K562 (cell line): ENCODE measurements around the gene PLP2. TPM values are rescaled to one million over a fixed set of nuclear protein-coding genes. Genes with fewer than 3 reads are reported as not detected.

ENCODE experiments used
- ETV6 ChIP-seq, 3 experiments: fragments of 150-350 bp in 1 of 3; sonication (generic) in 1 of 3; formaldehyde crosslinking in 1 of 3; IDR thresholded peaks; 2 replicates each; pipeline versions ENCODE4 v1.6.1 to v1.8.0; 2014 to 2022; ENCODE audit warnings: borderline replicate concordance in 2 of 3, low read depth in 2 of 3, antibody characterized with exemption in 1 of 3, low read length in 1 of 3, mild to moderate bottlenecking in 1 of 3, missing genetic modification reagents in 1 of 3
- FOXA3 ChIP-seq, 2 experiments: fragments of 450-650 bp in 1 of 2; sonication (generic) in 1 of 2; formaldehyde crosslinking; IDR thresholded peaks in 1 of 2; conservative IDR thresholded peaks in 1 of 2; 2 replicates each; pipeline versions ENCODE4 v1.4.0 to v1.8.0; 2020 to 2022; ENCODE audit warnings: mild to moderate bottlenecking in 2 of 2, missing genetic modification reagents in 1 of 2
- FOXP4 ChIP-seq: sonication (generic); formaldehyde crosslinking; IDR thresholded peaks from 2 replicates; pipeline ENCODE4 v1.8.0; 2022; ENCODE audit warnings: mild to moderate bottlenecking, missing genetic modification reagents, borderline replicate concordance
- GABPB2 ChIP-seq: fragments of 250-450 bp; sonication (Bioruptor Pico); conservative IDR thresholded peaks from 2 replicates; pipeline ENCODE4 v1.5.1; 2021; ENCODE audit warnings: mild to moderate bottlenecking
- HIVEP1 ChIP-seq: fragments of 250-450 bp; sonication (Bioruptor Pico); IDR thresholded peaks from 2 replicates; pipeline ENCODE4 v1.4.0; 2020; ENCODE audit warnings: mild to moderate bottlenecking
- NR2F6 ChIP-seq: fragments of 450-650 bp; formaldehyde crosslinking; IDR thresholded peaks from 2 replicates; pipeline ENCODE4 v1.4.0; 2020; ENCODE audit warnings: mild to moderate bottlenecking
- NR3C1 ChIP-seq: sonication (generic); formaldehyde crosslinking; IDR thresholded peaks from 2 replicates; pipeline ENCODE4 v1.8.1; 2022; ENCODE audit warnings: missing genetic modification reagents
- REST ChIP-seq, 2 experiments: fragments of 450-650 bp; formaldehyde crosslinking in 1 of 2; IDR thresholded peaks; 2 replicates each; pipeline versions ENCODE4 v1.4.0 to v1.6.1; 2014 to 2020; ENCODE audit warnings: mild to moderate bottlenecking in 2 of 2, borderline replicate concordance in 1 of 2, low read depth in 1 of 2
- SAFB ChIP-seq: fragments of 200-400 bp; formaldehyde crosslinking; IDR thresholded peaks from 2 replicates; pipeline ENCODE4 v1.6.1; 2017; ENCODE audit warnings: low read depth, low read length, borderline replicate concordance
- TRIM24 ChIP-seq, 2 experiments: fragments of 450-650 bp; IDR thresholded peaks; 2 replicates each; pipeline ENCODE4 v1.6.1; 2016
- ZNF12 ChIP-seq: sonication (generic); formaldehyde crosslinking; IDR thresholded peaks from 2 replicates; pipeline ENCODE4 v1.4.0; 2020; ENCODE audit warnings: mild to moderate bottlenecking, missing genetic modification reagents
- ZNF224 ChIP-seq: sonication (generic); formaldehyde crosslinking; IDR thresholded peaks from 2 replicates; pipeline ENCODE4 v1.8.0; 2022; ENCODE audit warnings: mild to moderate bottlenecking, missing genetic modification reagents
- polyA plus RNA-seq, 8 experiments: library from polyadenylated mRNA; depleted of rRNA in 4 of 8; stranded (reverse) in 5 of 8; unstranded in 3 of 8; fragments of >200 nt; fragmentation: Nextera tagmentation in 2 of 8; fragmentation: Illumina TruSeq in 1 of 8; extraction: Ambion mirVana in 2 of 8; extraction: Trizol in 1 of 8; gene quantifications; 2 replicates each; pipeline versions ENCODE4 v1.2.1 to v1.2.3, GENCODE V29; 2011 to 2014; ENCODE audit warnings: inconsistent platforms in 1 of 8, missing spikeins in 1 of 8
- total RNA-seq, 7 experiments: library from RNA; depleted of rRNA in 6 of 7; stranded (reverse); fragments of >200 nt in 6 of 7; fragmentation: Illumina TruSeq in 2 of 7; extraction: Trizol in 2 of 7; gene quantifications; 2 replicates each; pipeline versions ENCODE4 v1.2.1 to v1.2.3, GENCODE V29; 2011 to 2021; ENCODE audit warnings: low replicate concordance in 1 of 7
- TF ChIP-seq, protein P1 (sequence below): fragments of 250-450 bp; sonication (Bioruptor Pico); IDR thresholded peaks from 2 replicates; pipeline ENCODE4 v1.8.0; 2021; ENCODE audit warnings: moderate library complexity, mild to moderate bottlenecking, inconsistent platforms

PLP2 gene
- total and polyA plus RNA-seq, 9 of the 15 experiments (the other 6 are each of a cell fraction or from before 2014, with no cell fraction given) = 34.7 to 236 (median 112) TPM

DNA sequence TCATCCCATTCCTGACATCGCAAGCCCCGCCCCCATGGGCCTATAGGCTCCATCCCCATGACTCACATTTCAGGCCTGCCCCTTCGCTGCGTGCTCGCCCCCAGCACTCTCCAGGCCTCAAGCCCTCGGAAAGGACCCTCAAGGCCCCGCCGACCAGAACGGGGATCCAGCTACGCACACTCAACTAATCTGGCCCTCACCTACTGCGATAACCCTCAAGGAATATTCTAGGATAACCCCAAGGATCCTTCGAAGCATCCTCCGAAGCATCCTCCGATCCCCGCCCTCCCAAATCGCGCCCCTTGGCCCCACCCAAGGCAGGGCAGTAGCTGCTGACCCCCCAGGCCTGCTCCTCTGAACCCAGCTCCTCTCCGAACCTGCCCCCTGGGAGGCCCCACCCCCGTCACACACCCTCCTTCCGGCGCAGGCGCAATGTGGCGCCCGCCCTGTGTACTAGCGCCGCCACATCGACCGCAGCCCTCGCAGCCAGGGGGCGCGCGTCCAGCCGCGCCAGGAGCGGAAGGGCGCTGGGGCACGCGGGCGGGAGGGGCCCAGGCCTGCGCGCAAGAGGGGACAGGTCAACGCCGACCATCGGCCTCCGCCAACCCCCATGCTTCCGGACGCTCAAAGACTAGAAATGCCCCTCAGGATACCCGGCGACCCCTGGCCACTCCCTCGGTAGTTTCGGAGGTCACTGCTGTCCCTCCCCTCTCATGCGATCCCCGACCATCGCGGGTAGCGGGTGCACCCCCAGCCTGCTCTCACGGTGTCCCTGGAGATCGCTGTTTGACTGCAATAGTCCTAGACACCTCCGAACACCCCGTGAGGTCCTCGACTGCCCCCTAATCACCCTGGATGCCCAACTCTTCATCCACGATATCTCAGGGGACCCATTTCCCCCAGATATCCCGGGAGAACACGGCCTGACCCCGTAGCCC, 15.5 kb upstream of the PLP2 start (continued):
- TF ChIP-seq REST (IDR thresholded peaks at IDR 0.05; ENCODE audit: borderline replicate concordance) = peak; percentile 49
- TF ChIP-seq REST (CRISPR knock-in tag; IDR thresholded peaks at IDR 0.05; ENCODE audit: low read depth) = 0 out of 2 replicates have a peak, but pooled peaks have one; percentile 20
- peak; percentile 88 for TF ChIP-seq NR3C1
- no peak for TF ChIP-seq ZNF12 (CRISPR knock-in tag)
- no peak; the same call in 1 of the 2 replicates for TF ChIP-seq HIVEP1 (CRISPR knock-in tag)
- no peak for TF ChIP-seq ETV6 (IDR thresholded peaks at IDR 0.05; ENCODE audit: borderline replicate concordance in 1 of 2, low read depth in 2 of 2, low read length in 1 of 2)
- TF ChIP-seq ETV6 (CRISPR knock-in tag; IDR thresholded peaks at IDR 0.05; ENCODE audit: borderline replicate concordance) = peak; percentile 81; the same call in 1 of the 2 replicates
- TF ChIP-seq TRIM24 (IDR thresholded peaks at IDR 0.05) = no peak
- TF ChIP-seq, protein P1, sequence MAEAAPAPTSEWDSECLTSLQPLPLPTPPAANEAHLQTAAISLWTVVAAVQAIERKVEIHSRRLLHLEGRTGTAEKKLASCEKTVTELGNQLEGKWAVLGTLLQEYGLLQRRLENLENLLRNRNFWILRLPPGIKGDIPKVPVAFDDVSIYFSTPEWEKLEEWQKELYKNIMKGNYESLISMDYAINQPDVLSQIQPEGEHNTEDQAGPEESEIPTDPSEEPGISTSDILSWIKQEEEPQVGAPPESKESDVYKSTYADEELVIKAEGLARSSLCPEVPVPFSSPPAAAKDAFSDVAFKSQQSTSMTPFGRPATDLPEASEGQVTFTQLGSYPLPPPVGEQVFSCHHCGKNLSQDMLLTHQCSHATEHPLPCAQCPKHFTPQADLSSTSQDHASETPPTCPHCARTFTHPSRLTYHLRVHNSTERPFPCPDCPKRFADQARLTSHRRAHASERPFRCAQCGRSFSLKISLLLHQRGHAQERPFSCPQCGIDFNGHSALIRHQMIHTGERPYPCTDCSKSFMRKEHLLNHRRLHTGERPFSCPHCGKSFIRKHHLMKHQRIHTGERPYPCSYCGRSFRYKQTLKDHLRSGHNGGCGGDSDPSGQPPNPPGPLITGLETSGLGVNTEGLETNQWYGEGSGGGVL (CRISPR knock-in tag) = no peak
- peak; percentile 86; the same call in 1 of the 2 replicates for TF ChIP-seq ZNF224 (CRISPR knock-in tag)
- no peak for TF ChIP-seq NR2F6 (CRISPR knock-in tag)
- TF ChIP-seq GABPB2 (CRISPR knock-in tag) = no peak
- TF ChIP-seq SAFB = peak; percentile 83
- peak; percentile 94 for TF ChIP-seq FOXP4
- TF ChIP-seq FOXA3 (CRISPR knock-in tag; conservative IDR thresholded peaks at IDR 0.05 in 1 of 2, IDR thresholded peaks at IDR 0.05 in 1 of 2) = peak in 1 of 2 experiments; percentile 91; a peak in 2 of 4 replicates
